Activated B cell treated with CpG ODN at 0.5 μM for 24 hours (primary cell): ENCODE results near the gene C2CD3. TPM values are rescaled to one million over a fixed set of nuclear protein-coding genes. Genes with fewer than 3 reads are reported as not detected.

Source experiments
- ATAC-seq: fragments of 200-7000 bp; cut with Tn5 transposase; one replicate; pipeline ENCODE4 v1.10.0; 2021; ENCODE audit warnings: low read depth, mild to moderate bottlenecking, moderate library complexity
- CTCF ChIA-PET: fragments of 350-600 bp; sonication (Branson Sonifier 250); formaldehyde crosslinking; loops from one replicate; lab custom pipeline; 2021; ENCODE audit warnings: antibody characterized with exemption; lab: Charles Lee
- POLR2A ChIA-PET: fragments of 350-600 bp; sonication (Branson Sonifier 250); formaldehyde crosslinking; loops from one replicate; lab custom pipeline; 2021; ENCODE audit warnings: antibody characterized with exemption; lab: Charles Lee
- DNase-seq: peaks from one replicate; pipeline ENCODE4 v3.0.0; 2022
- H3K27ac Mint-ChIP-seq: one replicate; pipeline ENCODE4 v1.8.0; 2020; ENCODE audit warnings: mixed read lengths
- H3K27me3 Mint-ChIP-seq: one replicate; pipeline ENCODE4 v1.8.0; 2021; ENCODE audit warnings: mixed read lengths
- H3K36me3 Mint-ChIP-seq: one replicate; pipeline ENCODE4 v1.8.0; 2021; ENCODE audit warnings: low read depth, mixed read lengths
- H3K4me1 Mint-ChIP-seq: one replicate; pipeline ENCODE4 v1.8.0; 2021; ENCODE audit warnings: mixed read lengths
- H3K4me3 Mint-ChIP-seq: one replicate; pipeline ENCODE4 v1.8.0; 2020; ENCODE audit warnings: mild to moderate bottlenecking, mixed read lengths
- H3K9me3 Mint-ChIP-seq: one replicate; pipeline ENCODE4 v1.8.0; 2020; ENCODE audit warnings: mixed read lengths
- intact Hi-C: fragments of 100-400 bp; cut with micrococcal nuclease; formaldehyde crosslinking; loops from one replicate; pipeline ENCODE4 v1.15.1; 2024
- total RNA-seq: library from RNA; stranded (reverse); gene quantifications from 2 replicates; pipeline ENCODE4 v1.2.3, GENCODE V29; 2022
- TF ChIP-seq, protein P1 (sequence below): fragments of 200-600 bp; IDR thresholded peaks from one replicate; pipeline ENCODE4 v1.8.0; 2022; ENCODE audit warnings: antibody characterized with exemption, mild to moderate bottlenecking

The C2CD3 gene
- total RNA-seq, 1 donor from 2014 or later: 50.3 TPM

DNA sequence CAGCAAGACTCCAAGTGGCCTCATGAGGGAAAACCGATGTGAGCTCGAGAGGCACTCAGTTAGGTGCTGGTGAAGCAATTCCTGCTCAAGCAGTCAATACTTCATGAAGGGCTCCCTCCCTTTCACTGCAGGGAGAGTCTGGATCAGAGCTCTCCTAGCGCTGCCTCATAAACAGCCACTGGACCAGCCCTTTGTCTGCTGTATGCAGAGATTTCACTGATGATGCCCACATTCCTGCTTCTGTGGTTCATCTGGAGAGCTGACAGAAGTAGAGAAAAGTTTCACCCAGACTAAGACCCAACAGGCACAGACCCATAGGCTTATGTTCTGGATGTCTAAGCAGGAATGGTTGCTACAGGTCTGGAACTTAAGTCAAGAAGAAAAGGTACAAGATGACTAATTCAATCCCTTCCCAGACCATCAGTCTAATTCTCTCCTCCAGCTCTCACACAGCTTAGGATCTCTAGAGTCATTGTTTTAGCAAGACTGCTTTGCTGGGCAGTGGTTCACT lies 192.2 kb downstream of the C2CD3 start:
- intact Hi-C loops: no loop called here
- ATAC-seq: no peak
- H3K4me1 Mint-ChIP-seq: peaks cover 86% of the 10 kb centered on the region
- ChIA-PET CTCF (interaction anchor here (1.4 to 2.2 kb wide), 2 partner anchors 8 to 19 kb away, joined by 4 to 8 read pairs; no protein-coding TSS in a partner anchor), POLR2A (interaction anchor here (2.3 to 16.3 kb wide), 4 partner anchors 10 to 41 kb away, joined by 11 to 425 read pairs (median 150); partner anchors contain the start of gene UCP3)
- TF ChIP-seq, protein P1, sequence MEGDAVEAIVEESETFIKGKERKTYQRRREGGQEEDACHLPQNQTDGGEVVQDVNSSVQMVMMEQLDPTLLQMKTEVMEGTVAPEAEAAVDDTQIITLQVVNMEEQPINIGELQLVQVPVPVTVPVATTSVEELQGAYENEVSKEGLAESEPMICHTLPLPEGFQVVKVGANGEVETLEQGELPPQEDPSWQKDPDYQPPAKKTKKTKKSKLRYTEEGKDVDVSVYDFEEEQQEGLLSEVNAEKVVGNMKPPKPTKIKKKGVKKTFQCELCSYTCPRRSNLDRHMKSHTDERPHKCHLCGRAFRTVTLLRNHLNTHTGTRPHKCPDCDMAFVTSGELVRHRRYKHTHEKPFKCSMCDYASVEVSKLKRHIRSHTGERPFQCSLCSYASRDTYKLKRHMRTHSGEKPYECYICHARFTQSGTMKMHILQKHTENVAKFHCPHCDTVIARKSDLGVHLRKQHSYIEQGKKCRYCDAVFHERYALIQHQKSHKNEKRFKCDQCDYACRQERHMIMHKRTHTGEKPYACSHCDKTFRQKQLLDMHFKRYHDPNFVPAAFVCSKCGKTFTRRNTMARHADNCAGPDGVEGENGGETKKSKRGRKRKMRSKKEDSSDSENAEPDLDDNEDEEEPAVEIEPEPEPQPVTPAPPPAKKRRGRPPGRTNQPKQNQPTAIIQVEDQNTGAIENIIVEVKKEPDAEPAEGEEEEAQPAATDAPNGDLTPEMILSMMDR: no peak
- peaks cover 91% of the 10 kb centered on the region for H3K36me3 Mint-ChIP-seq
- H3K9me3 Mint-ChIP-seq: no peaks in the 10 kb centered on the region
- no peak for DNase-seq
- H3K27me3 Mint-ChIP-seq: no peaks in the 10 kb centered on the region
- H3K4me3 Mint-ChIP-seq: peak overlapping the region; percentile 99
- peak overlapping the region; percentile 100 for H3K27ac Mint-ChIP-seq

DNA sequence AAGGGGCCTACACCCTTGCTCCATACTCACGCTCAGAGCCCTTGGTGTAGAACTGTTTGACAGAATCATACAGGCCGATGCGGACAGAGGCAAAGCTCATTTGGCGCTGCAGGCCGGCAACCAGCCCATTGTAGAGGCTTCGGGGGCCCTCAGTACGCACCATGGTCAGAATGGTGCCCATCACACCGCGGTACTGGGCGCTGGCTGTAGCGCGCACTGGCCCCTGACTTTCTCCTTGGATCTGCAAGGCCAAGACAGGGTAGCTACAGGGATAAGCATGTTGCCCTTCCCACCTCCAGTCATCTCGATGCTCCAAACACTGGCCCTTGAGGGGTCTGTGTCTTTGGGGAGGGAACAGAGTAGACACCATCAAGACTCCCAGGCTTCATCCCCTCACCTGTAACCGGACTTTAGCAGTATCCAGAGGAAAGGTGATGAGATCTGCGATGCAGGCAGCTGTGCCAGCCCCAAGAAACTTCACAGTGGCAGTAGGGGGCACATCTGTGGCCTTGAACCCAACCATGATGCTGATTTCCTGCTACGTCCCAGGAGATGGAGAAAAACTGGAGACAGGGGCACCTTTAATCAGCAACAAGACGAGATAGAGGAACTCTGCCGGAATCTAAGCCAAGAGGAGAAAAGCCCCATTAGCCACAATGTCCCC lies 192.8 kb downstream of the C2CD3 start:
- TF ChIP-seq, protein P1: no peak
- no peak for DNase-seq
- no peaks in the 10 kb centered on the region for H3K27me3 Mint-ChIP-seq
- H3K4me3 Mint-ChIP-seq: peak overlapping the region; percentile 99
- intact Hi-C loops: no loop called here
- H3K36me3 Mint-ChIP-seq: peaks cover 91% of the 10 kb centered on the region
- H3K9me3 Mint-ChIP-seq: no peaks in the 10 kb centered on the region
- peaks cover 88% of the 10 kb centered on the region for H3K4me1 Mint-ChIP-seq
- no peak for ATAC-seq
- CTCF ChIA-PET: no interaction called here
- peak overlapping the region; percentile 100 for H3K27ac Mint-ChIP-seq
- POLR2A ChIA-PET: interaction anchor here (5.2 to 16.3 kb wide), 3 partner anchors 9 to 42 kb away, joined by 67 to 425 read pairs (median 234); no protein-coding TSS in a partner anchor

DNA sequence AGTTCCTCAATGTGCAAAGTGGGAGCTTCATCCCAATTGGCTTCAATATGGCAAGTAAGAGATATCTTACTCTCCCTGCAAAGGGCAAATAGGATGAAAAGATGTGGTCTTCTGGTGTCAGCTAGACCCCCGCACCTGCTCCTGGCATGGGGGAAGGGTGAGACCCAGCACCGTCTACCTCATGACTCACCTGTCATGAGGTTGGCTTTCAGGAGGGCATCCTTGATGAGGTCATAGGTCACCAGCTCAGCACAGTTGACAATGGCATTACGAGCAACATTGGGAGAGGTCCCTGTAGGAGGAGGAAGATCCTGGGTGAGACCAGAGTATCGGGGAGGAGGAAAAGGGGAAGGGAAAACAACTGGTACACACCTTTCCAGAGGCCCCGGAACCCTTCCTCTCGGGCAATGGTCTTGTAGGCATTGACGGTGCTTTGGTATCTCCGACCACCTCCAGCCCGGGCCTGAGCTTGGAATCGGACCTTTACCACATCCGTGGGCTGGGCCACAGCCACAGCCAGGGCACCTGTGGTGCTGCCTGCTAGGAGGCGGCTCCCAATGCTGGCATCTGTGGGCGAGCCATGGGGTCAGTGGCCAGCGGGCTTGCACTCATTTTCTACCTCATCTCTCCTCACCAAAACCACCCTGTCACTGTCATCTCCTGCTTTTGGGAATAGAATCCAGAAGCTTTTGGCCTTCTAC lies 194.2 kb downstream of the C2CD3 start:
- ATAC-seq: no peak
- H3K4me3 Mint-ChIP-seq: no peak overlapping the region
- peaks cover 80% of the 10 kb centered on the region for H3K36me3 Mint-ChIP-seq
- H3K27ac Mint-ChIP-seq: peak overlapping the region; percentile 100
- no peak for DNase-seq
- TF ChIP-seq, protein P1: no peak
- H3K9me3 Mint-ChIP-seq: no peaks in the 10 kb centered on the region
- no peaks in the 10 kb centered on the region for H3K27me3 Mint-ChIP-seq
- POLR2A ChIA-PET: interaction anchor here (1.0 to 16.3 kb wide), 2 partner anchors 13 to 18 kb away, joined by 3 to 425 read pairs; no protein-coding TSS in a partner anchor
- intact Hi-C loops: no loop called here
- peaks cover 99% of the 10 kb centered on the region for H3K4me1 Mint-ChIP-seq
- CTCF ChIA-PET: no interaction called here

DNA sequence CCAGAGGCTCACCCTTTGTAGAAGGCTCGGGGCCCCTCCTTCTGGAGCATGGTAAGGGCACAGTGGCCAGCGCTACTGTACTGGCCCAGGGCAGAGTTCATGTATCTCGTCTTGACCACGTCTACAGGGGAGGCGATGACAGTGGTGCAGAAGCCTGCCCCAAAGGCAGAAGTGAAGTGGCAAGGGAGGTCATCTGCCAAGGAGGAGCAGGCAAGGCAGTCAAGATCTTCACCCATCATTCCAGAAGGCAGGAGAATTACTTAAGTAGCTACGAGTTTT lies 195.4 kb downstream of the C2CD3 start:
- CTCF ChIA-PET: no interaction called here
- DNase-seq (no peak), ATAC-seq (no peak)
- intact Hi-C loops: no loop called here
- Mint-ChIP-seq H3K9me3 (no peaks in the 10 kb centered on the region), H3K27me3 (no peaks in the 10 kb centered on the region), H3K36me3 (peaks cover 70% of the 10 kb centered on the region), H3K4me1 (peaks cover 99% of the 10 kb centered on the region), H3K4me3 (no peak overlapping the region), H3K27ac (peak overlapping the region; percentile 100)
- POLR2A ChIA-PET: interaction anchor here (16.3 kb wide), 1 partner anchor 19 kb away, joined by 425 read pairs; no protein-coding TSS in a partner anchor
- TF ChIP-seq, protein P1: no peak
